Testis (tissue), 2 donors: ENCODE measurements around the gene ZFP42.

Experiments
- POLR2A ChIP-seq: fragments of 450-650 bp; IDR thresholded peaks from one replicate; pipeline ENCODE4 v1.6.1; 2017; ENCODE audit warnings: antibody characterized with exemption, mild to moderate bottlenecking, moderate library complexity
- TF ChIP-seq, protein P1 (sequence below), 3 experiments: fragments of 450-650 bp in 2 of 3; fragments of 200-600 bp in 1 of 3; sonication (generic) in 1 of 3; IDR thresholded peaks; one replicate each; pipeline ENCODE4 v1.5.1; 2016 to 2019; ENCODE audit warnings: antibody characterized with exemption in 3 of 3, mild to moderate bottlenecking in 2 of 3, moderate library complexity in 1 of 3

GRCh38 chr4:188015025-188015940 is 19.7 kb downstream of the ZFP42 start:
- TF ChIP-seq, protein P1, sequence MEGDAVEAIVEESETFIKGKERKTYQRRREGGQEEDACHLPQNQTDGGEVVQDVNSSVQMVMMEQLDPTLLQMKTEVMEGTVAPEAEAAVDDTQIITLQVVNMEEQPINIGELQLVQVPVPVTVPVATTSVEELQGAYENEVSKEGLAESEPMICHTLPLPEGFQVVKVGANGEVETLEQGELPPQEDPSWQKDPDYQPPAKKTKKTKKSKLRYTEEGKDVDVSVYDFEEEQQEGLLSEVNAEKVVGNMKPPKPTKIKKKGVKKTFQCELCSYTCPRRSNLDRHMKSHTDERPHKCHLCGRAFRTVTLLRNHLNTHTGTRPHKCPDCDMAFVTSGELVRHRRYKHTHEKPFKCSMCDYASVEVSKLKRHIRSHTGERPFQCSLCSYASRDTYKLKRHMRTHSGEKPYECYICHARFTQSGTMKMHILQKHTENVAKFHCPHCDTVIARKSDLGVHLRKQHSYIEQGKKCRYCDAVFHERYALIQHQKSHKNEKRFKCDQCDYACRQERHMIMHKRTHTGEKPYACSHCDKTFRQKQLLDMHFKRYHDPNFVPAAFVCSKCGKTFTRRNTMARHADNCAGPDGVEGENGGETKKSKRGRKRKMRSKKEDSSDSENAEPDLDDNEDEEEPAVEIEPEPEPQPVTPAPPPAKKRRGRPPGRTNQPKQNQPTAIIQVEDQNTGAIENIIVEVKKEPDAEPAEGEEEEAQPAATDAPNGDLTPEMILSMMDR (IDR thresholded peaks at IDR 0.05): no peak
- TF ChIP-seq POLR2A: no peak
